GM18520 (cell line): ENCODE results near the gene ITGB5.
"Not testable (repeated sequence)": the region's sequence is repeated elsewhere in the genome, so short reads cannot be mapped to it uniquely, and the experiment has no call there.

Experiments
- ATAC-seq: cut with Tn5 transposase; IDR thresholded peaks from one replicate; pipeline ENCODE4 v1.9.1; 2021; ENCODE audit not compliant: unreplicated experiment

The ITGB5 gene

DNA sequence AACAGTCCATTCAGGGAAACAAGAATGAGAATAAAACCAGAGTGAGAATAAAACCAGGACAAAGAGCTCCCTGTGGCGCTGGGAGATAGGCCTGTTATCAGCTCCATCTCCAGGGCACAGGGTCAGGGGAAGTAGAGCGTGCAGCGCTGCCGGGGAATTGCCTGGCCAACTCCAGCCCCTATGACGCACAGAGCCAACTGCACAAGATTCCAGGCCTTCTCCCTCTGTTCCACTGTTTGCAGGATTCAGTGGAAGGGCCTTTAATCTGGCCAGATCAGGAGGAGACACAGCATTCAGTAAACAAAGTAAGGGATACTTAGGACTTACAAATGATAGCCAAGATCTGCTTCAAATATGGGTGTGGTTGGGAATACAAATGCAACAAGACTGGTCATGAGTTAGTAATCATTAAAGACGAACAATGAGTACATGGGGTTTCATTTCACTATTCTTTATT, 49.4 kb downstream of the ITGB5 start:
- no peak for ATAC-seq

DNA sequence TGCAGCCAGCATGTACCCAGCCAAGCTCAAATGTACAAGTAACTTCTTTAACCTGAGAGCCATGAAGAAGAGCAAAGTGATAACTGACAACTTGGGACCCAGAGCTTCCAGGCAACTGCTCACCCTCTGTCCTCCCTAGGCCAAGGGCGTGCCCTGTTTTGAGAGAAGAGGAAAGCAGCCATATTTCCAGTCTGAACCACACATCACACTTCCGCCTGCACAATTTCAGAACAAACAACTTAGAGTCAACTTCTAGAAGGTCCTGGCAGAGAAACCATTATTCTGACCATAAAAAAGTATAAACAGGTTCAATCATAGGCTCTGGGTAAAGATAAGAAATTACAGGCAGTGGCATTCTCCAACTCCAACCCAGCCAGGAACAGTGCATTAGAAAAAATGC, 50.1 kb downstream of the ITGB5 start:
- ATAC-seq = no peak

DNA sequence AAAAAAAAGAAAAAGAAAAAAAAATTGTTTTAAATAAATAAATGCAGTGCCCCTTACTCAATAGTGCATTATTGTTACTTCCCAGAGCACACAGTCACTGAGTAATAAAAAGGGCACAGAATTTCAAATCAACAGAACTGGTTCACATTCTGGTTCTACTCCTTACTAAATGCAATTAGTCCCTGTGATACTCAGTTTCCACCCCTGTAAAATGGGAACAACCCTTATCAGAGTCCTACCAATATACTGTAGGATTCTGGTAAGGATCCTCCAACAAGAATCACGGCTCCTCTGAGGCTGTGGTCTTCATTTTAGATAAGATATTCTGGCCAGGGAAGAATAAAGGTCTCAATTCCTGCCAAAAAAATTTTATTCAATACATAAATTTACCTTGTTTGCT, 50.7 kb downstream of the ITGB5 start:
- ATAC-seq = no peak

DNA sequence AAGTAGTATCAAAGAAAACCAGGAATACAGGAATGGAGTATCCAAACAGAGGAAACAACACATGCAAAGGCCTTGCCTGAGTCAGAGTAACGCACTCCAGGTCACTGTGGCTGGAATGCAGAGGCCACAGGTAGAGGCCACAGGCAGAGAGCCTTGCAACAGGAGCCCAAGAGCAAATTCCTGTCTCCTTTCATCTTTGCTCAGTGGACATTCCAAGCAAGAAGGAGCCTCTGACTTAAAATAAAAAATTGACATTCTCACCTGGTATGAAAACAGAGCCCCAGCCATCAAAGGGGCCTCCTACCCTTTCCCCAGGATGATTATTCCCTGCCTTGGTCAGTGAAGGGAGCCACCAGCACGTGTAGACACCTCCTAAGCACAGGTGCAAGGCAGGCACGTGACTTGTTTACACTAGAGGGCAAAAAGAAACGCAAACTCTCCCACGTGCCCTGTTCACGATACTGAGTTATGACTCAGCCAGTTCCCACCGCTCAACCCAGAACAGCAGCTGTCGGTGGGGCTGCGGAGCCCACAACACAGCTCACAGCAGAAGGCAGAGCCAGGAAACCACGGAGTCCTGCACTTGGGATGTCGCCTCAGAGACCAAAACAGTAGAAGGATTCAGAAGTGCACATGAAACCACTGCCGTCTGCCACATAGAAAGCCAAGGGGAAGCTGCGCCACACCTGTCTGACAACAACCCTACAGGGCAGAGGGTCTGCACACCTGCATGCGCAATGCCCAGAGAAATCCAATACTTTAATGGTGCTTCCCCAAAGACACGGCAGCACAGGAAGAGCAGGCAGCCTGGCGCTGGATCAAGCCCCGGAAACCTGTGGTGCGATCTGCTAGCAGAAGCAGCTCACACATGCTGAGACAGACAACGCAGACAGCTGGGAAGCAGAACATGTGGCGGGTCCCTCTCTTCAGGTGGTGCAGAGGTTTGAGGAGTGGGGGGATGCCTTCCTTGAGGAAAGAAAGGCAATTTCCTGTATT, 52.1 kb downstream of the ITGB5 start:
- peak; percentile 75 for ATAC-seq

DNA sequence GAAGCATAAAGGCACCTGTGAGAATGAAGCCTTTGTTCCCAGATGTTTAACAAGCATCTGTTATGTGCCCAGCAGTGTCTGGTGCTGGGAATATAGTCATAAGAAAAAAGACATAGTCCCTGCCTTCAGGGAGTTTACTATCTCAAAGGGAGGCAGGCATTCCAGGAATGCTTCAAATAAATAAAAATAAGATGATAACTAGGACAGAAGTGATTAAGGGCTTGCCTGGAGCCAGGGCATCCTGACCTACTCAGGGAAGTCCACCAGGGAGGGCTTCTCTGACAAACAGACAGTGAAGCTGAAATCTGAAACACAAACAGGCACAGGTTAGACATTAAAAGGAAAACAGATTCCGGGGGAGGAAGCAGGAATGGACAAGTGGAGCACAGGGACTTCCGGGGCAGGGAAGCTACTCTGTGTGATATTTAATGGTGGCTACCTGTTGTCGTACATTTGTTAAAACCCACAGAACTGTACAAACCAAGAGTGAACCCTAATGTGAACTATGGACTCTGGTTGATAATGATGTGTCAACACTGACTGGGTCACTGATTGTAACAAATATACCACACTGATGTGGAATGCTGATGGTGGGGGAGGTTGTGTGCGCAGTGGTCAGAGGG, 53.3 kb downstream of the ITGB5 start:
- no peak for ATAC-seq

DNA sequence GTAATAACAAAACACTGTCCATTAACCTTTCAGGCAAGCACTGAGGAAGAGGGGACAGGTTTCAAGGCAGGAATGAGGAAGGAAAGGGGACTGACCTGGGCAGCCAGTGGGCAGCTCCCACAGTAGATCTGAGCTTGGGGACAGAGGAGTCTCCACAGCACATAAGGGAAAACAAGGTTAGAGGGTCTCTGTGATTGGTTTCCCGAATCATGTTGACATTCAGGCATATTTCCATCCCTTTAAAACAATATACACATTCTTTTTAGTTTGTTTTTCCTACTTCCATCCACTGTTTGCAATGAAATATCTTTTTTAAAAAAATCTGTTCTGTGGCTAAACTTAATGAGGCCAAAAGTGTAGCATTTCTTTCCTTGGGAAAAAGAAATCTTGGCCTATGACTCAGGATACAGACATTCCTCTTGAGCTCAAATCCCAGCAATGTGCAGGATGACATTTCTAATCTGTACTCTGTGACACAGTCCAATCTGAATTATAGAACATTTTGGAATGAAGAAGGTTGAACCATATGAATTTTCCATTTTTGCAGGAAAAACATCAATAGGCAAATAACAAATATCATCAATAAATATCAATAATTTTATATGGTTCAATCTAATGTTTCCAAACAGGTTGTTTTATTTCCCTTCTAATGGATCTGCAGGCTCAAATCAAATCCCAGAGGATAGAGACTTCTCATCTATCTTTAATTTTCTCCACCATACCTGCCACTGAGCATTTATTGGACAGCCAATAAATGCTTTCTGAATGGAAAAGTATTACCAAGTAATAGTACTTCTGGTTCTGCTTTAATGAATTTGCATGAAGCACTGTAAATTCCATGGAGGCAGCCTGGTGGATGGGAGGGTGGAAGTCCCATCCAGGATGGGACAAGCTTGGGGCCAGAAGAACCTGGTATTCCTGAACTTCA, 54.1 kb downstream of the ITGB5 start:
- no peak for ATAC-seq

DNA sequence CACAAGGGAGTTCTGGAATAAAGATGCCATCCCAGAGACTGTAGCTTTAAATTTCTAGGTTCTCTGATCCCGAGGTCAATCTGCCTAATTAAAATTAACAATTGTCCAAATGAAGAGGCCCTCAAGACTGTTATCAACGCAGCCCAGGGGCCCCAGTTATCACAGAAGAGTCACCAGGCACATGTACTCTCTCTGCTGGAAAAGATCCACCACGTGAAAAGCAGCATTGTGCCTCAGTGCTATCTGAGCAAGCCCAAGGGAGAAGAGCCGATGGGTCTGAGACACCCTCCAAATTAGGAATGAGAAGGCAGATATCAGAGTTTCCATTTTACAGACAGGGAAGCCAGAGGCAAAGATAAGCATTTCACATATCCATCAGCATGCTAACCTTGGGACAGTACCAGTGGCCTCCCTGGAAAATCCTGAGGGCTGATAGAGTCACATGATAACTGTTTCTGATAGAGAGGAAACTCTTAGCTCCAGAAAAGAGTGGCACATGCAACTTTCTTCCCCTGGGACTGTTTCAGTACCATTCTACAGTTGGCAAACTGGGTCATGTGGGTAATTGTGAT, 55.5 kb downstream of the ITGB5 start:
- no peak for ATAC-seq

DNA sequence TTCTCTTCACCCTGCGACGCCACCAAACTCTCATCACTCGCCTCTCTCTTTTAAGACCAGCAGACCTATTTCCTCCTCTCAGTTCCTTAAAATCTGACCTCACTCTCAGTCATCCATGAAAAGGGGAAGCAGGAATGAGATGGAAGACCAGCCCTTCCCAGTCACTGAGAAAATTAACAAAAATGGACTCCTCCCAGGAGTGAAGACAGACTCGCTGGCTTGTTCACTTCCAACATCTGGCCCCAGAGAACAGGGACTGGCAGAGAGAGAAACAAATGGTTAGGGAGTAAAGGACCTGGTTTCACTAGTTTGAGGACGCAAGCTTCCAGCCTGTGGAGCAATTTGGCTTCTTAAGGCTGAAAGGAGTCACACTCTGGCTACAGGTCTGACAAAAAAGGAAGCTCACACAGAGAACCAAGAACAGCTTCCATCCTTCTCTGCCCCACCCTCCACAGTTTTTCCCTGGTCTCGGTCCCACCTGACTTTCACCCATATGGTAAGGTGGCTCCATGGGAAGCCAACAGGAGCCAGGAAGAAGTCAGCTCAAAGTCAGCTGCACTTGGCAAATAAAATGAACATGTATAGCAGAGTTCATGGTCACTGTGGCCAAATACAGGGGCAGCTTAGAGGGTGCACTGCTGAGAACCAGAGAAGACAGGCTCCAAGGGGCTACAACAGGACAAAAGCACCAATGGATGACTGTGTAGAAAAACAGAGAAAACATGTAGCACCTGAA, 57.2 kb downstream of the ITGB5 start:
- no peak for ATAC-seq

DNA sequence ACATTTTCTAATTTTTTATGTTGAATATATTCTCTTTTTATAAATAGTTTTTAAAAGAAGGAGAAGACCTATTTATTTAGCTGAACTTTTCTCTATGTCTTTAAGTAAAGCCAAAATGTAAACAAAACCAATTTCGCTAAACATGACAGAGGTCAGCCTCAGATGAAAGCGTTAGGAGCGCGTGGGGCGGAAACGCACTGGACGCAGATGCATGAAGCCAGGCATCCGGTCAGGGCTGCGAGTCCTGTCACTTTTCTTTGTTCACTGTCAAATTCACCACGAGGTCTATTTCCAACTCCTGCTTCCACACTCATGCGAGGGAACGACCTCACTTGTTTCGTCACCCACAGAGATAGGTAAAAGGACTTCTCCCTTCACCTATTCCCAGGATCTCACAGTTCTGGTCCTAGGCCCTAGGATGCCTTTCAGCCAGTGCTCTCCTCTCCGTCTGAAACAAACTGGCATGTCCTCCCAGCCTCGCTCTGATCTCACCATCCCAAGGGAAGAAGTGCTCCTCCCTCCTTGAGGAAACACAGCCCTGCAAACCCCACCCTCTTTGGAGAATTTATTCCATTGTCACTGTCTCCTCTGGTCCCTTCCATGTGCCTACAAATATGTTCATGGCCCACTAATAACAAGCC, 57.9 kb downstream of the ITGB5 start:
- ATAC-seq = no peak

DNA sequence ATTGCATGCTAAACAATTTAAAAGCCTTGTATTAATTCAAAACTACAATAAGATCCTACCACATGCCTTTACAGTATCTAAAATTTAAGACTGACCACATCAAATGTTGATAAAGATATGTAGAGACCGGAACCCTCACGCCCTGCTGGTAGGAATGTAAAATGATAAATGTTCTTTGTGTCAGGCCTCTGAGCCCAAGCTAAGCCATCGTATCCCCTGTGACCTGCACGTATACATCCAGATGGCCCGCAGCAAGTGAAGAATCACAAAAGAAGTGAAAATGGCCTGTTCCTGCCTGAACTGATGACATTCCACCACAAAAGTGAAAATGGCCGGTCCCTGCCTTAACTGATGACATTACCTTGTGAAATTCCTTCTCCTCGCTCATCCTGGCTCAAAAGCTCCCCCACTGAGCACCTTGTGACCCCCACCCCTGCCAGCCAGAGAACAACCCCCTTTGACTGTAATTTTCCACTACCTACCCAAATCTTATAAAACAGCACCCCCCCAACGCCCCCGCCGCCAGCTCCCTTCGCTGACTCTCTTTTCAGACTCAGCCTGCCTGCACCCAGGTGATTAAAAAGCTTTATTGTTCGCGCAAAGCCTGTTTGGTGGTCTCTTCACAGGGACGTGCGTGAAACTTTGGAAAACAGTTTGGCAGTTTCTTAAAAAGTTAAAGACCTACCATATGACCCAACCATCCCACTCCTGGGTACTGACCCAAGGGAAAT, 59.5 kb downstream of the ITGB5 start:
- not testable (repeated sequence) for ATAC-seq

DNA sequence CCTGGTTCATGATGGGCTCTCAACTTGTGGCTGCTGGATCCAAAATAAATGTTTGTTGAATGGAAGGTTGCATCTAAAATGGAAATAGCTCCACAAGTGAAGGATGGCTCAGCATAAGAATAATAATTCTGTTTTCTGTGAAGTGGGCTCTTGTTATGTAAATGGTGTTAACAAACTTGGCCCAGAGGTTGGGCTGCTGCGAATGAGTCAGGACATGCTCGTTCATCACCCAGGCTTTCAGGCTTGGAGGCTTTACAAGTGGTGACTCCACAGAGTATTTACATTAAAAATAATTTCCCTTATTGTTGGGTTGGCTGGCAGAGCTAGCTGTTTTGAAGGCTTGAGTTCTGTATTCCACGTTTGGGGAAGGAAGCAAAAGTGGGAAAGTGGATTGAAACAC, 60.5 kb downstream of the ITGB5 start:
- no peak for ATAC-seq

DNA sequence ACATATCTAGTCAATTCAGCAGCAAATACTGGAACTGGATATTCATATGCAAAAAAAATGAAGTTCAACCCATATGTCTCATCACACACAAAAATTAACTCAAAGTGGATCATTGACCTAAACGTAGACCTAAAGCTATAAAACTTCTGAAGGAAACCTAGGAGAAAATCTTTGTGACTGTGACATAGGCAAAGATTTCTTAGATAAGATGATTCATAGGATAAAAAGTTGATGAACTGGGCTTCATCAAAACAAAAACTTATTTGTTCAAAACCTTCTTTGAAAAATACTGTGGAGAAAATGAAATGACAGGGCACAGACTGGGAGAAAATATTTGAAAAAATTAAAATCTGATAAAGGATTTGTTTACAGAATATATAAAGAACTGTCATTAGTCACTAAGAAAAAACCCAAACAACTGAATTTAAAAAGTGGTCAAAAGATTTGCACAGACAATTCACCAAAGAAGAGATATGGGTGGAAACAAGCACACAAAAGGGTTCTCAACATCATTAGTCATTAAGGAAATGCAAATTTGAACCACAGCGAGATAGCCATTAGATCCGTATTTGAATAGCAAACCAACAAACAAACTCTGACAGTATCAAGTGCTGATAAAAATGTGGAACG, 62.8 kb downstream of the ITGB5 start:
- ATAC-seq = no peak

DNA sequence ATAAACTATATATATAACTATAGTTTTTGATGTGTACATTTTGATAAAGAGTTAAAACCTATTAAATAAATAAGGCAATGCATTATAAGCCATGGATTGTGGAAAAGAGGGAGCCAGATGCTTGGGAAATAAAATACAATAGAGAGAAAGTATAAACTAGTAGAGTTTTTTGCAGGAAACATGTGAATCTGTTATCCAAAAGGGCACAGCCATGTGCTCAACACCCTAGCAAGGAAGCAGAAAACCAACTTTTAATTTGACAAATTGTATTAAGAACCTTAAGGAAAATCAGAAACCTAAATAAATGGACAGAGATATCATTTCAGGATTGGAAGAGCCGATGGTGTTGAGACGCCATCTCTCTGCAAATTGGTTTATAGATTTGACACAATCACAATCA, 63.5 kb downstream of the ITGB5 start:
- no peak for ATAC-seq

DNA sequence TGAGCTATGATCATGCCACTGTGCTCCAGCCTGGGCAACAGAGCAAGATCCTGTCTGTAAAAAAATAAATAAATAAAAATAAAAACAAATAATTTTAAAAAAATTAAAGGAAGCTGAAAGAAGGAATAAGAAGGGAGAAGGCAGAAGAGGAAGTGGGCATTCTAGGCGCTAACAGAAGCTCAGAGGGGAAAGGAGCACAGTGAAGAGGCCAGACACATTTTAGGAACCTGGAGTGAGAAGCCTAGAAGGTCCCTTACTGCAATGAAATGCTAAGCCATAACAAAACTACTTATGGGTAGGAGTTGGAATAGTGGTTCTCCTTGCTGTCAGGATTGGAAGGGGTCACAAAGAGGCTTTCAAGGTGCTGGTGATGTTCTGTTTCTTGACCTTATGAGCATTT, 64.0 kb downstream of the ITGB5 start:
- ATAC-seq = no peak

DNA sequence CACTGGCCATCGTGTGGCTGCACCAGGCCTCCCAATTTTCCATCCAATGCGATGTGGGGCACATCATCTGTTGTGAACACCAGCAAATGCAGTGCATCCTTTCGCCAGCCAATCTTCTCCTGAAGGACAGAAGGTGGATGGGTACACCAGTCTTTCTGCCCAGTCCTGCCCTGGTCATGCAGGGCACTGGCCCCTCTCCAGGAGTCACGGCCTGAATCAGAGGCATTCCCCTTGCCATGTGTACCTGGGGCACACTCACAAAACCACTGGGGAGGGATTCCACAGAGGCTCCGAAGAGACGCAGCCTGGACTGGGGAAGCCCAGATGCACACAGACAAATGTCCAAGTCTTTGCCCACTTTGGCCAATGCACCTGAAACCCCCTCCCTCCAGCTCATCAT, 65.8 kb downstream of the ITGB5 start:
- ATAC-seq = no peak

DNA sequence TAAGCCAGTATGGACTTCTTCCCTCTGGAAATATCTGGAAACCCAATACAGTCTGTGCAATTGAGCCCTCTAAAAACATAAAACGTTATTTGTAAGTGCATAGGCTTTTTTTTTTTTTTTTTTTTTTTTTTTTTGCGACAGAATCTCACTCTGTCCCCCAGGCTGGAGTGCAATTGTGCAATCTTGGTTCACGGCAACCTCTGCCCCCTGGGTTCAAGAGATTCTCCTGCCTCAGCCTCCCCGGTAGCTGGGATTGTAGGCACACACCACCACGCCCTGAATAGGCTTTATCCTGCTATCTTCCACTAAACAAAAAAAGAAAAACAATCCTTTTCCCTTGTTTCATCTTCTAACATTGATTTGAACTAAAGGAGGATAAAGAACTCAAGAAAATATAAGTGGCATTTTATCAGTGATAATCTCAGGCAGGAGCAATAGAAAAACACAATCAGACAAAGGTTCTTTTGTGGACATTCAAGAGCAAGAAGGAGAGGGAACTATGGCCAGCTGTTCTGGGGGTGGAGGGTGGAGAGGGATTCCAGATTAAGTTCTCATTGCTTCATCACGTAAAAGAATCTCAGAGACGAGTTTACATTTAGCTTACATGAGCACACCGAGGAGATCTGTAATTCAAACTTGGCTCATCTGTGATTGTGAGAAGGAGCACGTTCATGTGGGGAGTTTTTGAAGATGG, 68.6 kb downstream of the ITGB5 start:
- no peak for ATAC-seq

DNA sequence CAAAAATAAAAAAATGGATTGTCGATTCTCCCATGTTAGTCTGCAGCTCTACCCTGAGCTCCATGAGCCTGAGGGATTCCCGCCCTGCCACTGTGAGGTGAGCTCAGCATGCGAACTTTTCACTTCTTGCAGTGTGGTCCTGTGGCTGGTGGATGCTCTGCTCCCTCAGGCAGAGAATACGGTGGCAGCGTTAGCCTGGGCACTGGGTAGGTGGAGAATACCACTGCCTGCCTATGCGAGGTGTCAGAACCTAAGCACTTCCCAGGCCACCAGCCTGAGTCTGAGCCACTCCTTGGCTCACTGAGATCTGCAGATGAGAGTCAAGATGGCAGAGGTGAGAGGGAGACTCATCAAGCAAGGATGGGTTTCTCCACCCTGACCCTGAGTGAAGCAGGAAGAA, 70.1 kb downstream of the ITGB5 start:
- no peak for ATAC-seq

DNA sequence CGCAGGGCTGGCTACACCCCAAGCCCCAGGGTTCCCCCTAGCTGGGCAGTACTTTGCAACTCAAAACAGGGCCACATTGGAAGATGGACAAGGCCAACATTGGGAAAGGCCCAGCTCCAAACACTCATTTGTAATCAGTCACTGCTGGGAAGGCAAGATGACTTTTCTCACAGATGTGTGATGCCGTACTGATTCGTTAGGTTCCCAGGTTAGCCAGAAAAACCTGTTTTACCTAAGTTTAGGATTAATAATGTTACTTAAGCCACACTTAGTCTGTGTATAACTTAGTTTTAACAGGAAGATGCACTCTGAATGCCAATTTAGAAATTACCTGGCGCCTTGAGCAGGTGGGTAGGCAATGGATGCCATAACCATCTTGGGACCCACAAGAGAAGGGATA, 71.0 kb downstream of the ITGB5 start:
- no peak for ATAC-seq
